Measurements from ENCODE around the gene SLC1A4.
A peak's percentile ranks its signal among the peaks of the same experiment; 100 is the strongest.

The SLC1A4 gene

DNA sequence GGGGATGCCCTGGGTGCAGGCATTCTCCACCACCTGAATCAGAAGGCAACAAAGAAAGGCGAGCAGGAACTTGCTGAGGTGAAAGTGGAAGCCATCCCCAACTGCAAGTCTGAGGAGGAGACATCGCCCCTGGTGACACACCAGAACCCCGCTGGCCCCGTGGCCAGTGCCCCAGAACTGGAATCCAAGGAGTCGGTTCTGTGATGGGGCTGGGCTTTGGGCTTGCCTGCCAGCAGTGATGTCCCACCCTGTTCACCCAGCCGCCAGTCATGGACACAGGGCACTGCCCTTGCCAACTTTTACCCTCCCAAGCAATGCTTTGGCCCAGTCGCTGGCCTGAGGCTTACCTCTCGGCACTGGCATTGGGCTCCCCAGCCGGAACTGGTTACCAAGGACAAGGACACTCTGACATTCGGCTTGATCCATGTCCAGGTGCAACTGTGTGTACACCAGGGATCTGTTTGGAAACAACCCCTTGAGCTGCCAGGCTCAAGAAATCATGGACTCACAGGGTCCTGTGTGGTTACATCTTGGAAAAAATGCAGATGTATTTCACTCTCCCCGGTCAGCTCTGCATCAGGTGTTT, 31.8 kb downstream of the SLC1A4 start:
- Histone ChIP-seq H3K36me3 (peaks cover 70% of the 10 kb centered on the region), H3K27me3 (ENCODE audit: insufficient read depth, low read depth, severe bottlenecking) (no peaks in the 10 kb centered on the region), H3K9me3 (ENCODE audit: severe bottlenecking) (no peaks in the 10 kb centered on the region), H3K27ac (no peak overlapping the region), H3K4me3 (ENCODE audit: low read depth, low read length) (no peak overlapping the region)
- TF ChIP-seq, protein P1, sequence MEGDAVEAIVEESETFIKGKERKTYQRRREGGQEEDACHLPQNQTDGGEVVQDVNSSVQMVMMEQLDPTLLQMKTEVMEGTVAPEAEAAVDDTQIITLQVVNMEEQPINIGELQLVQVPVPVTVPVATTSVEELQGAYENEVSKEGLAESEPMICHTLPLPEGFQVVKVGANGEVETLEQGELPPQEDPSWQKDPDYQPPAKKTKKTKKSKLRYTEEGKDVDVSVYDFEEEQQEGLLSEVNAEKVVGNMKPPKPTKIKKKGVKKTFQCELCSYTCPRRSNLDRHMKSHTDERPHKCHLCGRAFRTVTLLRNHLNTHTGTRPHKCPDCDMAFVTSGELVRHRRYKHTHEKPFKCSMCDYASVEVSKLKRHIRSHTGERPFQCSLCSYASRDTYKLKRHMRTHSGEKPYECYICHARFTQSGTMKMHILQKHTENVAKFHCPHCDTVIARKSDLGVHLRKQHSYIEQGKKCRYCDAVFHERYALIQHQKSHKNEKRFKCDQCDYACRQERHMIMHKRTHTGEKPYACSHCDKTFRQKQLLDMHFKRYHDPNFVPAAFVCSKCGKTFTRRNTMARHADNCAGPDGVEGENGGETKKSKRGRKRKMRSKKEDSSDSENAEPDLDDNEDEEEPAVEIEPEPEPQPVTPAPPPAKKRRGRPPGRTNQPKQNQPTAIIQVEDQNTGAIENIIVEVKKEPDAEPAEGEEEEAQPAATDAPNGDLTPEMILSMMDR (IDR thresholded peaks at IDR 0.05; ENCODE audit: low read depth, low read length) = no peak
- DNase-seq = no peak

DNA sequence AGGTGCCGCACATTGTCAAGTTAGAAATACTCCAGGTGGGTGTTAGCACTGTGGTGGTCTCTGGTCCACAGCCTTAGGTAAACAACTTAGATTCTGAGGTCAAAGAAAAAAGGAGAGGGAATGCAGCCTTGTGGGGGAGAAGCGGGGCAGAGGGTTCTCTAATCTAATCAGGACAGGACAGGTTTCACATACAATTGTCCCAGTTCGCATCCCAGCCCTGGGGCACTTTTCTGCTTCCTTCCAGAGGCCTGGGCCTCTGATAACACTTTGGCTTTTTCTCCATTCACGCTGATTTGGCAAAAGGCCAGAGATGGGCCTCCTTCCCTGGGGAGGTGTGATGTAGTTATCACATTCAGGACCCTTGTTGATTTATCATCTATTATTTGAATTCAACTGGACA, 32.5 kb downstream of the SLC1A4 start:
- no peak for DNase-seq
- H3K36me3 ChIP-seq = peaks cover 63% of the 10 kb centered on the region
- H3K27ac ChIP-seq = no peak overlapping the region
- TF ChIP-seq, protein P1 (IDR thresholded peaks at IDR 0.05; ENCODE audit: low read depth, low read length) = no peak
- H3K4me3 ChIP-seq (ENCODE audit: low read depth, low read length) = no peak overlapping the region
- no peaks in the 10 kb centered on the region for H3K9me3 ChIP-seq (ENCODE audit: severe bottlenecking)
- H3K27me3 ChIP-seq (ENCODE audit: insufficient read depth, low read depth, severe bottlenecking) = no peaks in the 10 kb centered on the region

DNA sequence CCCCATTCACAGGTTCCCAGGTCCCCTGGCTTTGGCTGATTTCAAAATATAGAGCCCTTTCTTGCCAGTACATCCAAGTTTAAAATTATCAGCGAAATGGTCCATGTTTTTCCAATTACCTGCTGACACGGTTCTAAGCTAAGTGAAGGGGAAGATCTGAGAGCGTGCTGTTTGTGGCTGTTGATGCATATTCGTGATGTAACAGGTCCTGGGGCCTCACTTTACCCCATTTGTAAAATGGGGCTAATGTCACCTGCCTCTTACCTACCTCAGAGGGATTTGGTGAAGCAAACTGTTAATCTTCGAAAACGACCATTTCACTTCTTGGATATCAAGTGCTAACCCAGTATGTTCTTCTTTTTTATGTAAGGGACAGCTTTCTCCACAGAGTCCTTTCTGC, 33.0 kb downstream of the SLC1A4 start:
- TF ChIP-seq, protein P1 (IDR thresholded peaks at IDR 0.05; ENCODE audit: low read depth, low read length) = no peak
- no peak for DNase-seq
- Histone ChIP-seq H3K27ac (no peak overlapping the region), H3K27me3 (ENCODE audit: insufficient read depth, low read depth, severe bottlenecking) (no peaks in the 10 kb centered on the region), H3K4me3 (ENCODE audit: low read depth, low read length) (no peak overlapping the region), H3K36me3 (peaks cover 58% of the 10 kb centered on the region), H3K9me3 (ENCODE audit: severe bottlenecking) (no peaks in the 10 kb centered on the region)

DNA sequence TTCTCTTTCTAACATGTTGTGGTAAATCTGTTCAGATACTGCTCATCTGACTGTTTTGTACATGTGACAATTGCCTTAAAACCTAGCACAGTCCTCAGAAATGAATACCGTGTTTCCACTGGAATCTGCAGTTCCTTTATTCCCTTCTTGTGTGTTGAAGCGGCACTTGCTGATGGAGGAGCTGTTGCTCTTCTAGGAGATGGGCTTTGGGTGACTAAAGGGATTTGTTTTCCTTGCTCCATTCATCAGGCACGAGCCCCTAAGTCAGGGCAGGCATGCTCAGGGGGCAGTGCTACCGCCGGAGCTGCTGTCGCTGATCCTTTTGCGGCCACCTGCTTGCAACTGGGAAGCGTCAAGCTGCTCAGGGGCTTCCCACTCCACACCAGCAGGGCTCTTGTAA, 34.5 kb downstream of the SLC1A4 start:
- H3K9me3 ChIP-seq (ENCODE audit: severe bottlenecking) = no peaks in the 10 kb centered on the region
- H3K27ac ChIP-seq = no peak overlapping the region
- H3K4me3 ChIP-seq (ENCODE audit: low read depth, low read length) = no peak overlapping the region
- H3K27me3 ChIP-seq (ENCODE audit: insufficient read depth, low read depth, severe bottlenecking) = no peaks in the 10 kb centered on the region
- peaks cover 45% of the 10 kb centered on the region for H3K36me3 ChIP-seq
- DNase-seq = peak; percentile 20
- TF ChIP-seq, protein P1 (IDR thresholded peaks at IDR 0.05; ENCODE audit: low read depth, low read length) = no peak

DNA sequence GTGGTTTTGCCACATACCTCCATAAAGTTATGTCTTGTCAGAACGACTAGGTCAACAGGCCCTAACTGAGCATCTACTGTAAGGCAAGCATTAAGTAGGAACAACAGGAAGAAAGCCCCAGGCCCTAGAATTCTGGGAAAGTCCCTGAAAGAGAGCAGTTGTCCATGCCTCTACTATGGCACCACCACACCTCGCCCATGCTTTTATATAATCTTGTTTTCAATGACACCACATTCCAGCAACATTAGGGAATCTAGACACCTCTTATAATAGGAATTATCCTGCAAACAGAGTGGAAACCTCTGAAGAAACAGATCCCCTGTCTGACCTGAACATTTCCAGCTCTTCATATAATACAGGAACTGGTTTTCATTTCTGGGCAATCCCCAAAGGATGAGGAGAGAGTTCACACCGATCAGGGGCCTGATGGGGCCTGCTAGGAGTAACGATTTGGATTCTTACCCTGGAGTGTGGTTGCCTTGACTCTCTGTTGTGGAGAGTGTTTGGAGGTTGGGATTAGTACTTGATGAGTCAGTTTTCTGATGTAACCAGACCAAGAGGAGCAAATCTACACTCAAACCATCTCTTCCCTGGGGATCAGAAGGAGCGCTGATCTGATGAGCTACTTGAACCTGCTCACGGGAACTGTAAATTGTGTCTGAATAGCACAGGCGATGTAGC, 35.1 kb downstream of the SLC1A4 start:
- Histone ChIP-seq H3K36me3 (peaks cover 40% of the 10 kb centered on the region), H3K4me3 (ENCODE audit: low read depth, low read length) (no peak overlapping the region), H3K27ac (no peak overlapping the region), H3K9me3 (ENCODE audit: severe bottlenecking) (no peaks in the 10 kb centered on the region), H3K27me3 (ENCODE audit: insufficient read depth, low read depth, severe bottlenecking) (no peaks in the 10 kb centered on the region)
- DNase-seq = no peak
- TF ChIP-seq, protein P1 (IDR thresholded peaks at IDR 0.05; ENCODE audit: low read depth, low read length) = no peak

Data from WERI-Rb-1 (cell line).